Measurements from ENCODE around the gene SLCO1A2. TPM values are rescaled to one million over a fixed set of nuclear protein-coding genes. Genes with fewer than 3 reads are reported as not detected.

The SLCO1A2 gene
- total and polyA plus RNA-seq, 2 of the 4 experiments (the other 2 are of a cell fraction): not detected

- Histone ChIP-seq H2BK15ac (ENCODE audit: low read depth, low read length) (no peak overlapping the region), H2AK9ac (replicated peaks; ENCODE audit: low read depth, low read length, poor library complexity) (no peak overlapping the region), H2BK20ac (ENCODE audit: low read depth, low read length) (no peak overlapping the region), H2BK120ac (ENCODE audit: low read depth, low read length) (no peak overlapping the region), H4K20me1 (ENCODE audit: insufficient read depth, low read length) (no peaks in the 10 kb centered on the region), H3K18ac (ENCODE audit: low read depth, low read length) (no peak overlapping the region), H4K8ac (ENCODE audit: low read depth in 2 of 2, low read length in 2 of 2) (no peak overlapping the region), H4K5ac (ENCODE audit: low read depth, low read length) (no peak overlapping the region), H4K91ac (ENCODE audit: insufficient read depth, low read depth, low read length) (no peak overlapping the region), H3K36me3 (ENCODE audit: control insufficient read depth, insufficient read depth, low read length) (no peaks in the 10 kb centered on the region), H2AK5ac (ENCODE audit: low read depth, low read length) (no peak overlapping the region), H3K27me3 (ENCODE audit: control insufficient read depth, insufficient read depth, low read length) (no peaks in the 10 kb centered on the region), H3K4me3 (ENCODE audit: insufficient read depth, low read depth, low read length) (no peak overlapping the region), H3K23ac (ENCODE audit: low read depth, low read length) (no peak overlapping the region), H3K4me1 (ENCODE audit: control insufficient read depth, insufficient read depth, low read length) (no peaks in the 10 kb centered on the region), H3K27ac (ENCODE audit: insufficient read depth, low read length) (no peak overlapping the region), H2BK5ac (ENCODE audit: low read depth, low read length, poor library complexity, severe bottlenecking) (no peak overlapping the region), H3K14ac (replicated peaks; ENCODE audit: low read depth, low read length) (no peak overlapping the region), H3K9ac (ENCODE audit: low read depth, low read length) (no peak overlapping the region), H3K9me3 (ENCODE audit: control insufficient read depth, insufficient read depth, low read length) (0 out of 2 replicates have a peak, but pooled peaks cover 2% of the 10 kb centered on the region), H3K9me1 (ENCODE audit: insufficient read depth, low read length) (no peaks in the 10 kb centered on the region), H3K56ac (ENCODE audit: extremely low read depth, insufficient read depth, low read length) (no peak overlapping the region), H2AFZ (replicated peaks; ENCODE audit: low read length, poor library complexity) (no peak overlapping the region), H3K4ac (ENCODE audit: low read depth, low read length) (no peak overlapping the region), H3K4me2 (ENCODE audit: low read depth, low read length) (no peak overlapping the region), H3K79me1 (ENCODE audit: low read depth in 1 of 2, low read length in 2 of 2) (no peaks in the 10 kb centered on the region)
- intact Hi-C loops (cut with micrococcal nuclease) (no loop called here), in situ Hi-C loops (cut with MboI; ENCODE audit: low sequenced_read_pairs) (no loop called here), dilution Hi-C loops (cut with HindIII; ENCODE audit: low sequenced_read_pairs, unreplicated experiment) (no loop called here)
- no TSS peak for BruUV-seq (replicated peaks)
- TF ChIP-seq MAFK (IDR thresholded peaks at IDR 0.05; ENCODE audit: low read depth, low read length) (no peak), USF2 (IDR thresholded peaks at IDR 0.05; ENCODE audit: low read depth, low read length) (no peak), CTCF (conservative IDR thresholded peaks at IDR 0.05; ENCODE audit: low read depth, low read length) (no peak), SMC3 (IDR thresholded peaks at IDR 0.05; ENCODE audit: low read depth, low read length) (no peak), ELK1 (IDR thresholded peaks at IDR 0.05; ENCODE audit: borderline replicate concordance, low read depth, low read length) (no peak), MXI1 (IDR thresholded peaks at IDR 0.05; ENCODE audit: borderline replicate concordance, low read depth, low read length) (no peak)
- ATAC-seq (ENCODE audit: low read depth) (no peak), DNase-seq (no peak)
- CTCF ChIA-PET: no interaction called here
- WGBS, 2 experiments (ENCODE audit: extremely low coverage in 2 of 2, insufficient read length in 1 of 2): 20% methylated on average over 1 of the region's 4 CpGs; no CpG with 5 or more reads in 1 of the 2 experiments
- POLR2A ChIA-PET (ENCODE audit: unreplicated experiment): no interaction called here
These were observed 7.1 kb upstream of the SLCO1A2 start for GRCh38 chr12:21341769-21342168.
